Anterior cingulate cortex (tissue), 58 donors: Measurements from ENCODE around the gene LYRM7.
A peak's percentile ranks its signal among the peaks of the same experiment; 100 is the strongest.
"Not testable (repeated sequence)": the region's sequence is repeated elsewhere in the genome, so short reads cannot be mapped to it uniquely, and the experiment has no call there.

ENCODE experiments used
- DNase-seq, 58 donors: peaks; one replicate each; lab custom pipeline; 2025; lab: John Stamatoyannopoulos, UW

The LYRM7 gene

DNA sequence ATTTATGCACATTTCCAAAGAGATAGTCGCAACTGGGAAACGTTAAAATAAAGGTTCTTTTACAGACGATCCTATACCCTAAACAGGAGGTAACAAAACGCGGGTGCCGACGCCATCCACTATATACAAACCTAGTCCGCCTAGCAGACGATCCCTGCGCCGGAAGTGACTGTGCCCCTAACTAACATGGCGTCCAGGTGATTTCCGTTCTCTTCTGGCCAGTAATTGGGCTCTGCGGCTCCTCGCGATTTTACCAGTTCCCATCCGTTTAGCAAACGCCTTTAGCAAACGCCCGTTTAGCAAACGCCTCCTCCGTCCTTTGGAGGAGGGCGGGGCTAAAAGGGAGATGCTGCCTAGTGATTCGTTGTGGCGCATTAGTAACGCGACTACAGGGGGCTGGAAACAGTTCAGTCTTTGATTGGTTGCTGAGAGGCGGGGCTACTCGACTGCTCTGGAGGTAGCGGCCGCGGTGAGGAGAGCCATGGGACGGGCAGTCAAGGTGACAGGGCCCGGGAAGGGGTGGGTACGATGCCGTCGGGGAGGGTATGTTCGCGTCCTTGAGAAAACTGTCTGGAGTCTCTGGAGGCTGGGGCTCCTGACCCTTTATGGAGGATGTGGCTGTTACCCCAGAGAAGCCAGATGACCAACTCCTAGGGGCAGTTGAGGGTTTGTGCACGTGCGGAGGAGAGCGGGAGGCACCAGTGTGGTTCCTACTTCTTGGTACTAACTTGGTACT is at the start of gene LYRM7:
Gene LYRM7, plus strand, starts transcription at position 405 of the 736 bp plus-strand sequence. Its CDS starts 77 bp downstream, at position 482.
- DNase-seq: peak; percentile 80 to 99 (median 96)

- not testable (repeated sequence) for DNase-seq
These were observed 43.5 kb upstream of the LYRM7 start for GRCh38 chr5:131127244-131127643.

DNA sequence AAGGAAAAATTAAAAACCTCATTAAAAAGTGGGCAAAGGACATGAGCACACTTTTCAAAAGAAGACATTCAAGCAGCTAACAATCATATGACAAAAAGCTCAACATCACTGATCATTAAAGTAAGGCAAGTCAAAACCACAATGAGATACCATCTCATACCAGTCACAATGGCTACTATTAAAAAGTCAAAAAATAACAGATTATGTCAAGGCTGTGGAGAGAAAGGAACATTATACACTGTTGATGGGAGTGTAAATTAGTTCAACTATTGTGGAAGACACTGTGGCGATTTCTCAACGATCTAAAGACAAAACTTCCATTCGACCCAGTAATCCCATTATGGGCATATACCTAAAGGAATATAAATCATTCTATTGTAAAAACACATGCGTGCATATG is 41.4 kb upstream of the LYRM7 start:
- no peak for DNase-seq

- DNase-seq: not testable (repeated sequence)
These were observed 37.7 kb upstream of the LYRM7 start for GRCh38 chr5:131133091-131133490.

DNA sequence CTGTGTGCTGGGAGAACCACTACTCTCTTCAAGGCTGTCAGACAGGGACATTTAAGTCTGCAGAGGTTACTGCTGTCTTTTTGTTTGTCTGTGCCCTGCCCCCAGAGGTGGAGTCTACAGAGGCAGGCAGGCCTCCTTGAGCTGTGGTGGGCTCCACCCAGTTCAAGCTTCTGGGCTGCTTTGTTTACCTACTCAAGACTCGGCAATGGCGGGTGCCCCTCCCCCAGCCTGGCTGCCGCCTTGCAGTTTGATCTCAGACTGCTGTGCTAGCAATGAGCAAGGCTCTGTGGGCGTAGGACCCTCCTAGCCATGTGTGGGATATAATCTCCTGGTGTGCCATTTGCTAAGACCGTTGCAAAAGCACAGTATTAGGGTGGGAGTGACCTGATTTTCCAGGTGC is 32.3 kb upstream of the LYRM7 start:
- not testable (repeated sequence) for DNase-seq

- DNase-seq: no peak
These were observed 31.4 kb upstream of the LYRM7 start for GRCh38 chr5:131139321-131139720.

GRCh38 chr5:131142970-131143617 is 27.6 kb upstream of the LYRM7 start:
- DNase-seq: no peak

DNA sequence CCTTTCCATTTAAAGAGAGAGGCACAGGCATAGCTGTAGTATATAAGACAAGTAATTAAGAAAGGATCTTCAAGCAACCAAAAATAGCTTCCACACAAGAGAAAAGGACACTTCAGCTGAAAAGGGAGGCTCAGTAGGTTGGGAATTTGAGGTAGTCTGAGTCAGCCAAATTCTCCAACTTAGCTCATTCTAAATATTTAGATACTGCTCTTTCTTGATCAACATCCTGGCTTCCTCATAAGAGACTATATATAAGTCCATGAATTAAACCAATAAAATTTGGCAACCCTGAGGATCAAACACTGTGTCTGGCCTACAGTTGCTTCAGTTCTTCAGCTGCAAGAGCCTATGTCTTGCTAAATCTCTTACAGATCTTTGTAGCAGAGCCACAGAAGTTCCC is 23.5 kb upstream of the LYRM7 start:
- DNase-seq: no peak

DNA sequence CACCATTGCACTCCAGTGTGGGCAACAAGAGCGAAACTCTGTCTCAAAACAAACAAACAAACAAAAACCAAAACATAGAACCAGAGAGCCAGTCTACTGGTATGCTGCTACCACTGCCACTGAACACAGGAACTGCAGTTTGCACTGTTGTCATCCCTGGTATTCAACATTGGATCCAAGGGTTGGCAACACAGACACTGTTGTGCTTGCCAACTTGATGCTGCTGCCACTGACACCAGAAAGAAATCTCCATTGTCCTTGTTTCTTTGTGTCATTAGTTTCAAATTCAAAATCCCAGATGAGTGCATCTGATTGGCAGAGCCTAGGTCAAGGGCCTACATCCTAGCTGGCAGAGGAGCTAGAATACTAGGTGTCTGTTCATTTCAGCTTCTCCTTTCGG is 21.9 kb upstream of the LYRM7 start:
- DNase-seq: peak in 33 of 58 donors; percentile 1 to 76 (median 30)

- no peak for DNase-seq
These were observed 20.3 kb upstream of the LYRM7 start for GRCh38 chr5:131150408-131150807.

- no peak for DNase-seq
These were observed 19.5 kb upstream of the LYRM7 start for GRCh38 chr5:131151216-131151615.

DNA sequence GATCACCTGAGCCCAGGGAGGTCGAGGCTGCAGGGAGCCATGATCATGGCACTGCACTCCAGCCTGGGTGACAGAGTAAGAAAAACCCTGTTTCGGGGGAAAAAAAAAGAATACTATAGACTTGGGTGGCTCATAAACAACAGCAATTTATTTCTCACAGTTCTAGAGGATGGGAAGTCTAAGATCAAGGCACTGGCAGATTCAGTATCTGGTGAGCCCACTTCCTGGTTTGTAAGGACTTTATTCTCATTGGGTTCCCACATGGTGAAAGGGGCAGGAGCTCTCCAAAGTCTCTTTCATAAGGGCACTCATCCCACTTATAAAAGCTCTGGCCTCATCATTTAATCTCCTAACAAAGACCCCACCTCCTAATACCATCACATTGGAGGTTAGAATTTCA is 14.4 kb upstream of the LYRM7 start:
- DNase-seq: no peak

- DNase-seq: no peak
These were observed 13.8 kb upstream of the LYRM7 start for GRCh38 chr5:131156957-131157356.

DNA sequence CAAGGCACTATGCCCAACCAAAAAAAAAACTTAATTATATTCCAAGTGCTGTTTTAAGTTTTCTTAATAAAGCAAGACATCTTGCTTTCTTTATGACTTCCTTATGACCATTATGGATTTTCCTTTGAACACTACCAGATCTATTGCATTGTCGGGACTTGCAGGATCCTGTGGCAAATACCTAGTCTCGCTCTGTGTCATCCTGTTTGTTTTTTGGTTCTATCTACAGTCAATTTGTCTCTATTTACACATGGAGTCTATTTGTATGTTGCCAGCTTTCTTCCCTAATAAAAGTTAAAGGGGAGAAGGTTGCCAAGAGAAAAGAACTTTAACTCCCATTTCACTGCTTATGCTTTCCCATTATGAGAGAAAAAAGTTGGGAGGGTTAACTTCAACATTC is 10.6 kb upstream of the LYRM7 start:
- DNase-seq: no peak

- DNase-seq: no peak
These were observed 7.2 kb upstream of the LYRM7 start for GRCh38 chr5:131163276-131164119.

GRCh38 chr5:131164191-131165118 is 6.3 kb upstream of the LYRM7 start:
- DNase-seq: peak in 56 of 58 donors; percentile 13 to 81 (median 62)

GRCh38 chr5:131165119-131165727 is 5.5 kb upstream of the LYRM7 start, which contains the start of gene HINT1:
HINT1 (minus strand) TSS chr5:131165256; CDS start chr5:131165205, 51 bp downstream.
- peak; percentile 43 to 93 (median 82) for DNase-seq

DNA sequence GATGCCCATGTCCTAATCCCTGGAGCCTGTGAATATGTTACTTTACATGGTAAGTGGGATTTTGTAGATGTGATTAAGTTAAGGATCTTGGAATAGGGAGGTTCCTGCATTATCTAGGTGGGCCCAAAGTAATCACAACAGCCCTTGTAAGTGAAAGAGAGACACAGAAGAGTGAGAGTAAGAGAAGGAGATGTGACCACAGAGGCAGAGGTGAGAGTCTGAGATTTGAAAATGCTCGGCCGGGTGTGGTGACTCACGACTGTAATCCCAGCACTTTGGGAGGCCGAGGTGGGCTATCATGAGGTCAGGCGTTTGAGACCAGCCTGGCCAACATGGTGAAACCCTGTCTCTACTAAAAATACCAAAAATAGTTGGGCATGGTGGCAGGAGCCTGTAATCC is 3.1 kb upstream of the LYRM7 start:
- DNase-seq: no peak

- DNase-seq: no peak
These were observed 769 bp upstream of the LYRM7 start for GRCh38 chr5:131169810-131170539.
